CD4-positive, alpha-beta T cell treated with Interferon gamma for 1 hour (primary cell): ENCODE measurements around the gene SKIC8.
"Not testable (repeated sequence)": the region's sequence is repeated elsewhere in the genome, so short reads cannot be mapped to it uniquely, and the experiment has no call there.

ENCODE experiments used
- DNase-seq: peaks from one replicate; pipeline ENCODE4 v3.0.0-alpha.2; 2020

SKIC8 gene

GRCh38 chr15:78245976-78246620, 53.3 kb downstream of the SKIC8 start:
- not testable (repeated sequence) for DNase-seq

- not testable (repeated sequence) for DNase-seq
Observed at GRCh38 chr15:78245392-78245791, 54.0 kb downstream of the SKIC8 start.

- no peak for DNase-seq
Observed at GRCh38 chr15:78244893-78245292, 54.5 kb downstream of the SKIC8 start.

- no peak for DNase-seq
Observed at GRCh38 chr15:78244101-78244500, 55.3 kb downstream of the SKIC8 start.

- DNase-seq: no peak
Observed at GRCh38 chr15:78243491-78243941, 55.9 kb downstream of the SKIC8 start.

GRCh38 chr15:78243058-78243457, 56.4 kb downstream of the SKIC8 start:
- no peak for DNase-seq

GRCh38 chr15:78242128-78242527, 57.3 kb downstream of the SKIC8 start:
- no peak for DNase-seq

- DNase-seq: peak; percentile 72
Observed at GRCh38 chr15:78241017-78241416, 58.4 kb downstream of the SKIC8 start.

GRCh38 chr15:78239811-78240210, 59.6 kb downstream of the SKIC8 start:
- no peak for DNase-seq

GRCh38 chr15:78237146-78237545, 62.3 kb downstream of the SKIC8 start:
- DNase-seq: no peak

GRCh38 chr15:78236491-78236890, 62.9 kb downstream of the SKIC8 start:
- DNase-seq: no peak

GRCh38 chr15:78234515-78235040, 64.8 kb downstream of the SKIC8 start, which contains the start of gene ACSBG1:
Gene ACSBG1 (minus strand): TSS chr15:78234565. CDS start chr15:78234501, 64 bp downstream.
- no peak for DNase-seq

- no peak for DNase-seq
Observed at GRCh38 chr15:78233496-78233895, 65.9 kb downstream of the SKIC8 start.
